H1 (cell line): ENCODE results near the gene ATF3. TPM values are rescaled to one million over a fixed set of nuclear protein-coding genes. Genes with fewer than 3 reads are reported as not detected.

ENCODE experiments used
- BACH1 ChIP-seq: IDR thresholded peaks from 2 replicates; pipeline ENCODE4 v1.6.1; 2012; ENCODE audit warnings: low read length, improper control_type of control experiment
- E2F6 ChIP-seq: IDR thresholded peaks from 2 replicates; pipeline ENCODE4 v1.6.1; 2012; ENCODE audit warnings: inconsistent platforms
- EZH2 ChIP-seq: fragments of 200-600 bp; sonication (generic); IDR thresholded peaks from 2 replicates; pipeline ENCODE4 v1.7.1; 2012; ENCODE audit warnings: low read depth, mild to moderate bottlenecking, moderate library complexity, low read length, inconsistent platforms; ENCODE audit not compliant: severe bottlenecking
- GTF2F1 ChIP-seq: IDR thresholded peaks from 2 replicates; pipeline ENCODE4 v1.6.1; 2012; ENCODE audit warnings: low read depth, low read length, improper control_type of control experiment, borderline replicate concordance
- NANOG ChIP-seq: IDR thresholded peaks from 2 replicates; pipeline ENCODE4 v1.6.1; 2011; ENCODE audit warnings: low read length, low read depth, mild to moderate bottlenecking, inconsistent platforms; ENCODE audit not compliant: insufficient read depth, poor library complexity, severe bottlenecking
- polyA plus RNA-seq, 7 experiments: library from polyadenylated mRNA; depleted of rRNA in 3 of 7; stranded (reverse) in 5 of 7; unstranded in 2 of 7; fragments of >200 nt in 5 of 7; fragments of 200-250 nt in 2 of 7; gene quantifications; 1 replicate in 5 of 7; 2 replicates in 1 of 7; 4 replicates in 1 of 7; pipeline versions ENCODE4 v1.2.1 to v1.2.3, GENCODE V29; 2011 to 2013; ENCODE audit warnings: missing spikeins in 2 of 7, mixed read lengths in 2 of 7
- total RNA-seq: library from RNA; stranded (reverse); fragmentation: NEBNext Ultra II Directional; extraction: Animal tissue kit (Norgen Biotek cat#: 25700); gene quantifications from 2 replicates; pipeline ENCODE4 v1.2.1, GENCODE V29; 2021
- TF ChIP-seq, protein P1 (sequence below): IDR thresholded peaks from 2 replicates; pipeline ENCODE4 v1.6.1; 2012; ENCODE audit warnings: inconsistent platforms

The ATF3 gene
- total and polyA plus RNA-seq, 2 of the 8 experiments (the other 6 are each of a cell fraction or from before 2014, with no cell fraction given), result 12.2 to 27.7 TPM

GRCh38 chr1:212622467-212622866 lies 13.9 kb downstream of the ATF3 start (continued):
- TF ChIP-seq EZH2 (no peak), GTF2F1 (no peak), NANOG (no peak), BACH1 (no peak), E2F6 (no peak)
- TF ChIP-seq, protein P1, sequence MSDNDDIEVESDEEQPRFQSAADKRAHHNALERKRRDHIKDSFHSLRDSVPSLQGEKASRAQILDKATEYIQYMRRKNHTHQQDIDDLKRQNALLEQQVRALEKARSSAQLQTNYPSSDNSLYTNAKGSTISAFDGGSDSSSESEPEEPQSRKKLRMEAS, result no peak
